Naive B cell (primary cell): ENCODE results near the gene SPINDOC. TPM values are rescaled to one million over a fixed set of nuclear protein-coding genes. Genes with fewer than 3 reads are reported as not detected.
"Not testable (repeated sequence)": the region's sequence is repeated elsewhere in the genome, so short reads cannot be mapped to it uniquely, and the experiment has no call there.

ENCODE experiments used
- ATAC-seq, 2 donors: fragments of 150-1000 bp; cut with Tn5 transposase; 2 replicates each; pipeline ENCODE4 v1.10.0; 2021; ENCODE audit warnings: low read depth in 2 of 2, mild to moderate bottlenecking in 2 of 2, moderate library complexity in 2 of 2
- DNase-seq: peaks from one replicate; pipeline ENCODE4 v3.0.0; 2022
- H3K27ac Mint-ChIP-seq, 6 donors: one replicate each; pipeline ENCODE4 v1.8.0; 2020 to 2022; ENCODE audit warnings: mild to moderate bottlenecking in 6 of 6, mixed read lengths in 6 of 6, moderate library complexity in 5 of 6, inconsistent platforms in 2 of 6
- H3K27me3 Mint-ChIP-seq, 3 donors: one replicate each; pipeline ENCODE4 v1.8.0; 2021 to 2022; ENCODE audit warnings: mixed read lengths in 3 of 3, mild to moderate bottlenecking in 1 of 3
- H3K36me3 Mint-ChIP-seq, 2 donors: one replicate each; pipeline ENCODE4 v1.8.0; 2020 to 2022; ENCODE audit warnings: mixed read lengths in 2 of 2, inconsistent platforms in 1 of 2, mild to moderate bottlenecking in 1 of 2
- H3K4me1 Mint-ChIP-seq, 3 donors: one replicate each; pipeline ENCODE4 v1.8.0; 2020 to 2022; ENCODE audit warnings: mixed read lengths in 3 of 3, inconsistent platforms in 1 of 3, mild to moderate bottlenecking in 1 of 3, moderate library complexity in 1 of 3
- H3K4me3 Mint-ChIP-seq, 8 donors: one replicate each; pipeline ENCODE4 v1.8.0; 2020 to 2022; ENCODE audit warnings: mild to moderate bottlenecking in 8 of 8, mixed read lengths in 8 of 8, moderate library complexity in 8 of 8, inconsistent platforms in 2 of 8
- H3K9me3 Mint-ChIP-seq, 7 donors: one replicate each; pipeline ENCODE4 v1.8.0; 2020 to 2022; ENCODE audit warnings: mixed read lengths in 7 of 7, mild to moderate bottlenecking in 5 of 7, inconsistent platforms in 2 of 7, moderate library complexity in 1 of 7
- polyA plus RNA-seq, 6 donors: library from polyadenylated mRNA; unstranded; fragments of 300-500 nt; fragmentation: Illumina TruSeq; gene quantifications; one replicate each; pipeline ENCODE4 v1.2.3, GENCODE V29; 2021; ENCODE audit warnings: low read depth in 6 of 6

The SPINDOC gene
- polyA plus RNA-seq, 6 donors from 2014 or later = 0.24 to 0.78 (median 0.60) TPM

DNA sequence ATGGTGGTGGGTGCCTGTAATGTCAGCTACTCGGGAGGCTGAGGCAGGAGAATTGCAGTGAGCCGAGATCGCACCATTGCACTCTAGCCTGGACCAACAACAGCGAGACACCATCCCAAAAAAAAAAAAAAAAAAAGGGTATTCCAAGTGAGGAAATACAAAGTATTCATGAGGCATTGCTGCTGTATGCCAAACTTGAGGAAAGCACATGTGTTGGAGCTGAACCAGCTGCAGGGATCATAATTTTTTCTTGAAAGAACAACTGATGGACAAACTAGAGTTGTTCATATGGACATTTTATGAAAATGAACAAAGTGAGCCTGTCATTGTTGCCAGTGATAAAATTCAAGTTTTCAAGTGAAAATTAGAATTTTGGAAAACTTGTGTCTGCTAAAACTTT, 41.4 kb downstream of the SPINDOC start:
- no peak for DNase-seq
- peaks cover 14 to 63% (median 42%) of the 10 kb centered on the region in 3 donors for H3K4me1 Mint-ChIP-seq
- no peak for ATAC-seq
- peak overlapping the region in 2 of 6 donors; percentile 64 to 77 for H3K27ac Mint-ChIP-seq
- no peaks in the 10 kb centered on the region for H3K9me3 Mint-ChIP-seq
- peak overlapping the region in 1 of 8 donors; percentile 28 for H3K4me3 Mint-ChIP-seq
- H3K27me3 Mint-ChIP-seq = no peaks in the 10 kb centered on the region
- peaks cover 0 to 11% of the 10 kb centered on the region in 2 donors for H3K36me3 Mint-ChIP-seq

GRCh38 chr11:63855975-63856374, 42.7 kb downstream of the SPINDOC start:
- DNase-seq (no peak), ATAC-seq (no peak)
- Mint-ChIP-seq H3K36me3 (peaks cover 0 to 7% of the 10 kb centered on the region in 2 donors), H3K27ac (peak overlapping the region in 2 of 6 donors; percentile 53 to 83), H3K9me3 (no peaks in the 10 kb centered on the region), H3K27me3 (no peaks in the 10 kb centered on the region), H3K4me1 (peaks cover 7 to 58% (median 31%) of the 10 kb centered on the region in 3 donors), H3K4me3 (no peak overlapping the region)

- DNase-seq = no peak
- Mint-ChIP-seq H3K36me3 (no peaks in the 10 kb centered on the region), H3K27ac (peak overlapping the region in 4 of 6 donors; percentile 51 to 76 (median 58)), H3K9me3 (no peaks in the 10 kb centered on the region), H3K4me1 (peaks cover 10 to 50% (median 31%) of the 10 kb centered on the region in 3 donors), H3K4me3 (no peak overlapping the region), H3K27me3 (no peaks in the 10 kb centered on the region)
- no peak for ATAC-seq
These were observed 45.6 kb downstream of the SPINDOC start for GRCh38 chr11:63858628-63859550.

DNA sequence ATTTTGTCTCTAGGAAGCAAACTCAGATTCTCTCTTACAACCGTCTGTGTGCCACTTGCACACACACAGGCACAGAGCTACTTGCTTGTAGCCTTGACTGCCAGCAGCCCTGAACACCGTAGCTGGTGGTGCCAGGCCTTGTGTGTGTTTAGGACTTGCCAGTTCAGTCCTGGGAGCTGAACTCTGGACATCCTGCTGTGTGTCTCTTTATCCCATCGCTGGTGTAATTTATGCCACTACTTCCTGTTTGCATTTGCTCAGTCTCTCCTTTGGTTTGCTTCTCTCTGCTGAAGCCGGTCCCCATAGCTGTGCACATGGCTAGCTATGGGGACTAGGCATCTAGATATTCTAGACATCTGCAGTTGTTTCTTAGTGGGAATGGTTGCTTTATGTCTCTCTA, 49.7 kb downstream of the SPINDOC start:
- DNase-seq = no peak
- peaks cover 28 to 63% (median 52%) of the 10 kb centered on the region in 3 donors for H3K4me1 Mint-ChIP-seq
- H3K9me3 Mint-ChIP-seq = no peaks in the 10 kb centered on the region
- peak overlapping the region in 1 of 8 donors; percentile 9 for H3K4me3 Mint-ChIP-seq
- no peak for ATAC-seq
- H3K36me3 Mint-ChIP-seq = no peaks in the 10 kb centered on the region
- H3K27me3 Mint-ChIP-seq = no peaks in the 10 kb centered on the region
- peak overlapping the region in 4 of 6 donors; percentile 4 to 78 (median 58) for H3K27ac Mint-ChIP-seq

DNA sequence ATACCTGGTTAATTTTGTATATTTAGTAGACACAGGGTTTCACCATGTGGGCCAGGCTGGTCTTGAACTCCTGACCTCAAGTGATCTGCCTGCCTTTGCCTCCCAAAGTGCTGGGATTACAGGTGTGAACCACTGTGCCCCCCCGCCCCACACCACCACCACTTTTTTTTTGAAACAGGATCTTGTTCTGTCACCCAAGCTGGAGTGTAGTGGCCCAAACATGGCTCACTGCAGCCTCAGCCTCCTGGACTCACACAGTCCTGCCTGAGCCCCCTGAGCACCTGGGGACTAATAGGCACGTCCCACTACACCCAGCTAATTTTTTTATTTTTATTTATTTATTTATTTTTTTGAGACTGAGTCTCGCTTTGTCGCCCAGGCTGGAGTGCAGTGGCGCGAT, 50.4 kb downstream of the SPINDOC start:
- H3K36me3 Mint-ChIP-seq, ATAC-seq, H3K27me3 Mint-ChIP-seq, H3K9me3 Mint-ChIP-seq, DNase-seq: not testable (repeated sequence)
- H3K4me1 Mint-ChIP-seq = peaks cover 33 to 63% (median 56%) of the 10 kb centered on the region in 3 donors
- peak overlapping the region in 1 of 8 donors; percentile 55 for H3K4me3 Mint-ChIP-seq
- peak overlapping the region in 2 of 6 donors; percentile 10 to 70 for H3K27ac Mint-ChIP-seq

DNA sequence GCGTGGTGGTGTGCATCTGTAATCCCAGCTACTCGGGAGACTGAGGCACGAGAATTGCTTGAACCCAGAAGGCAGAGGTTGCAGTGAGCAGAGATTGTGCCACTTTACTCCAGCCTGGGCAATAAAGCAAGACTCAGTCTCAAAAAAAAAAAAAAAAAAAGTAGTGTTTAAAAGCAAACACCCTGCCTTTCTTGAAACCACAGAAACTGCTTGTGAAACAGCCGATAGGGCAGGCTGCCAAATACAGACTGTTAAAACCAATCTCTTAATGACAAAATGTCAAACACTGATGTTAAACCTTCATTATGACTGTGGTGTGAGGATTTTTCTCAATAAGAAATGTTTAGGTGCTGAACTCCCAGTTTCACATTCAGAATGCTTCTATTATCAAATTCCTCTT, 53.0 kb downstream of the SPINDOC start:
- Mint-ChIP-seq H3K4me3 (peak overlapping the region in 1 of 8 donors; percentile 12), H3K9me3 (no peaks in the 10 kb centered on the region), H3K4me1 (peaks cover 55 to 77% (median 70%) of the 10 kb centered on the region in 3 donors), H3K27ac (peak overlapping the region in 5 of 6 donors; percentile 16 to 74 (median 47)), H3K36me3 (peaks cover 6 to 7% of the 10 kb centered on the region in 2 donors), H3K27me3 (no peaks in the 10 kb centered on the region)
- ATAC-seq (no peak), DNase-seq (no peak)

- no peak for DNase-seq
- peaks cover 6 to 7% of the 10 kb centered on the region in 2 donors for H3K36me3 Mint-ChIP-seq
- H3K27me3 Mint-ChIP-seq = no peaks in the 10 kb centered on the region
- no peak overlapping the region for H3K4me3 Mint-ChIP-seq
- H3K9me3 Mint-ChIP-seq = no peaks in the 10 kb centered on the region
- peak overlapping the region in 2 of 6 donors; percentile 37 to 52 for H3K27ac Mint-ChIP-seq
- ATAC-seq = no peak
- peaks cover 59 to 84% (median 77%) of the 10 kb centered on the region in 3 donors for H3K4me1 Mint-ChIP-seq
These were observed 54.3 kb downstream of the SPINDOC start for GRCh38 chr11:63867511-63867910.

DNA sequence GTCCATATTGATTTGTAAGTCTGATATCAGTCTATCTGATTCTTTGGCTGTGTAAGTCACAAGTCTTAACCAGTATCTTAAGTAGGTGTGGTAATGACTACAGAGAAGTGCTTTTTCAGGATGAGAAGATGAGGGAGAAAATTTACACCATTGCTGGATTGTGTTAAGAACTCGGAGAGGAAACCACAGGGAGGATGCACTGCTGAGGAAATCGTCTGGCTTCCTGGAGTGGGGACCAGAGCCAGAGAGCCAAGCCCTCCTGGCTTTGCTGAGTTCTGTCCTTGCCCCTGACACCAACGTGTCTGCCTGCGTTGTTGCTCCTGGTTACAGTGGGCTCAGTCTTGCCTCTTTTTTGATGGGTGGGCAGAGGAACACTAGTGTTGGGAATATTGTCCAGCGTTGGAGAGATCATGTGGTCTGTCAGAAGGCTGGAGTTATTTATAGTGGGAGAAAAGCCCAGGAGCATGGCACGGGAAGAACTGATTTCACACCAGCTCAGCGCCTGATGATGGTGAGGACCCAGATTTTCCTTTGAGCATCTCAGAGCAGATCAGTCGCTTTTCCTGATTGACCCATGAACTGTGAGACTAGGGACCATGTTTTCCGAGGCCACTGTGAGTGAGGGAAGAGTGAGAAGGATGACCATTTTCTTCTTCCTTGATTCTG, 55.3 kb downstream of the SPINDOC start:
- peak overlapping the region; percentile 57 to 82 (median 70) for H3K27ac Mint-ChIP-seq
- H3K4me3 Mint-ChIP-seq = peak overlapping the region in 3 of 8 donors; percentile 9 to 39 (median 31)
- H3K27me3 Mint-ChIP-seq = no peaks in the 10 kb centered on the region

GRCh38 chr11:63869171-63869591, 55.9 kb downstream of the SPINDOC start:
- Mint-ChIP-seq H3K9me3 (no peaks in the 10 kb centered on the region), H3K4me3 (peak overlapping the region in 7 of 8 donors; percentile 3 to 74 (median 42)), H3K27ac (peak overlapping the region; percentile 75 to 90 (median 76)), H3K36me3 (peaks cover 6 to 7% of the 10 kb centered on the region in 2 donors), H3K27me3 (no peaks in the 10 kb centered on the region), H3K4me1 (peaks cover 62 to 91% (median 81%) of the 10 kb centered on the region in 3 donors)
- DNase-seq = no peak
- ATAC-seq = no peak

More for the DNA sequence above, 55.3 kb downstream of the SPINDOC start:
- H3K4me1 Mint-ChIP-seq = peaks cover 59 to 86% (median 77%) of the 10 kb centered on the region in 3 donors
- ATAC-seq = no peak
- H3K9me3 Mint-ChIP-seq = no peaks in the 10 kb centered on the region
- DNase-seq = no peak
- peaks cover 6 to 7% of the 10 kb centered on the region in 2 donors for H3K36me3 Mint-ChIP-seq

DNA sequence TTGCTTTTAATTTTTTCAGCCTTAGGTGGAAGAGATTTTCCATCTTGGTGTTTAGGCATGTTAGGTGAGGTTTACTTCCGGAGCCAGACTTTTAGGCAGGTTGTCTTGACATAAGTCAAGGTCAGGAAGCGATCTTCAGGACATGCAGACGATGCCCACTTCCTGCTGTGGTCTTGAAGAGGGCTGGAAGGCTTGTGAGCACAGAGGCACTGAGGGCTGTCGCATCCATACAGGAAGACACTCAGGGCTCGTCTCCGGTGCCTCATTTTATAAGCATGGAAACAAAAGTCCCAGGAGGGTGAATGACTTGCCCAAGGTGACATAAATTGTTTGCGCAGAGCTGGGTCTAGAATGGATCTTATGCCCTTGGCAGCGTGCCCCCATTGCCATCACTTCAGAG, 56.4 kb downstream of the SPINDOC start:
- H3K36me3 Mint-ChIP-seq = peaks cover 6 to 7% of the 10 kb centered on the region in 2 donors
- H3K27me3 Mint-ChIP-seq = no peaks in the 10 kb centered on the region

DNA sequence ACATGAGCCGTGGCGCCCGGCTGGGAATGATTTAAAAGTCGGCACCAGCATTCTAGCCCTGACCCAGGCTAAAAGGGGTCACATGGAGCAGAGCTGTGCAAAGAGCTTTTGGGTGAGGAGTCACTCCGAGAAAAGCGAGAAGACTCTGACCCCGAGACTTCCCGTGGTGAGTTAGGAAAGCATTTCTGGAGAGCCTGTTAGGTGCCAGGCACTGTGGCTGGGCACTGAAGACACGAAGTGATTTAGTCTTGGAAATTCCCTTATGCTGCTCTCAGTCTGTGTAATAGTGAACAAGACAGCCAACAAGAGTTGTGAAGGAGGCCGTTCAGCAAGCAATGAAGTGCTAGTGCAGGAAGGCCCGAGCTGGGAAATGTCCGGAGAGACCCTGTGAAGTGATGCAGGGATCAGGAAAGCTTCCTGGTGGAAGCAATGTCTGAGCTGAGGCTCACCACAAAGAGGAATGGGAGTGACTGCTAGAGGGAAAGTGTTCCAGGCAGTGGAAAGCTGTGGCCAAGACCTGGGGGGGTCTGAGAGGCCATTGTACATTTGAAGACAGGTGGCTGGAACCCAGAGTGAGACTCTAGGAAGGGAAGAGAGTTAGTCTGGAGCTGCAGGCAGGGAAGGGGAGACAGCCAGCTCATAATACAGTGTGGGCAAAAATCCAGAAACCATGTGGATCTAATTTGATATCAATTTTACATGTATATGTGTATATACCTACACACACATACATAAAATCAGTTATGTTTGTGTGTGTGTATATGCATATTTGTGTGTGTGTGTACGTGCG, 57.3 kb downstream of the SPINDOC start:
- H3K27ac Mint-ChIP-seq = peak overlapping the region in 3 of 6 donors; percentile 62 to 76 (median 75)
- H3K4me1 Mint-ChIP-seq = peaks cover 67 to 90% (median 82%) of the 10 kb centered on the region in 3 donors
- DNase-seq (no peak), ATAC-seq (no peak)
- no peaks in the 10 kb centered on the region for H3K9me3 Mint-ChIP-seq
- H3K36me3 Mint-ChIP-seq = peaks cover 6 to 7% of the 10 kb centered on the region in 2 donors
- H3K27me3 Mint-ChIP-seq = no peaks in the 10 kb centered on the region
- H3K4me3 Mint-ChIP-seq = peak overlapping the region in 3 of 8 donors; percentile 0 to 55 (median 48)

More for the DNA sequence above, 56.4 kb downstream of the SPINDOC start:
- Mint-ChIP-seq H3K9me3 (no peaks in the 10 kb centered on the region), H3K4me3 (peak overlapping the region in 4 of 8 donors; percentile 26 to 74 (median 50)), H3K27ac (peak overlapping the region in 4 of 6 donors; percentile 75 to 88 (median 76)), H3K4me1 (peaks cover 67 to 93% (median 86%) of the 10 kb centered on the region in 3 donors)
- ATAC-seq (no peak), DNase-seq (no peak)

GRCh38 chr11:63871962-63872799, 58.9 kb downstream of the SPINDOC start:
- peak overlapping the region in 5 of 6 donors; percentile 12 to 82 (median 47) for H3K27ac Mint-ChIP-seq

More at GRCh38 chr11:63871962-63872799, 58.9 kb downstream of the SPINDOC start:
- peaks cover 6 to 7% of the 10 kb centered on the region in 2 donors for H3K36me3 Mint-ChIP-seq
- DNase-seq (peak; percentile 12), ATAC-seq (peak; percentile 66 to 75)
- H3K9me3 Mint-ChIP-seq = no peaks in the 10 kb centered on the region
- H3K4me1 Mint-ChIP-seq = peaks cover 54 to 81% (median 70%) of the 10 kb centered on the region in 3 donors
- peak overlapping the region in 2 of 8 donors; percentile 28 to 47 for H3K4me3 Mint-ChIP-seq
- no peaks in the 10 kb centered on the region for H3K27me3 Mint-ChIP-seq
